Endothelial cell of umbilical vein (primary cell): Measurements from ENCODE around the gene ANKRD12. TPM values are rescaled to one million over a fixed set of nuclear protein-coding genes. Genes with fewer than 3 reads are reported as not detected.

Experiments
- BruUV-seq: library from RNA; stranded (reverse); fragments of 400-500 nt; replicated peaks from 2 replicates; lab custom pipeline; 2021; lab: Mats Ljungman, UMichigan
- CTCF ChIA-PET: fragments of 300-600, 350-600 bp; sonication (Branson Sonifier 250); formaldehyde crosslinking; loops from one replicate; lab custom pipeline; 2021; ENCODE audit warnings: antibody characterized with exemption, inconsistent platforms; lab: Charles Lee
- POLR2A ChIA-PET: fragments of 300-600, 350-600 bp; sonication (Branson Sonifier 250); formaldehyde crosslinking; loops from one replicate; lab custom pipeline; 2021; ENCODE audit warnings: antibody characterized with exemption, inconsistent platforms; lab: Charles Lee
- DNase-seq: peaks from one replicate; pipeline ENCODE4 v3.0.0-alpha.2; 2011; ENCODE audit warnings: low read depth, low spot score
- FAIRE-seq: peaks from 2 replicates; lab custom pipeline; 2011; peaks lifted over from hg19 to GRCh38; lab: Jason Lieb, UNC
- H2AFZ ChIP-seq: 2 replicates; pipeline ENCODE4 v1.6.0; 2012; ENCODE audit warnings: low read depth, low read length, control low read depth, inconsistent platforms
- H3K27ac ChIP-seq: 2 replicates; pipeline ENCODE4 v1.5.1; 2011; ENCODE audit warnings: low read depth, mild to moderate bottlenecking, control low read depth, low read length, moderate library complexity; ENCODE audit not compliant: insufficient read depth
- H3K27me3 ChIP-seq, 2 experiments: 2 replicates each; pipeline versions ENCODE4 v1.6.0 to v1.6.1; 2011; ENCODE audit warnings: low read length in 2 of 2, mixed read lengths in 1 of 2; ENCODE audit not compliant: control insufficient read depth in 2 of 2, insufficient read depth in 2 of 2
- H3K36me3 ChIP-seq, 2 experiments: 2 replicates in 1 of 2; 3 replicates in 1 of 2; pipeline ENCODE4 v1.5.1; 2011; ENCODE audit warnings: low read length in 2 of 2, mild to moderate bottlenecking in 1 of 2, moderate library complexity in 1 of 2; ENCODE audit not compliant: control insufficient read depth in 2 of 2, insufficient read depth in 2 of 2; ENCODE audit errors: extremely low read depth in 1 of 2
- H3K4me1 ChIP-seq: 3 replicates; pipeline ENCODE4 v1.5.1; 2011; ENCODE audit warnings: mild to moderate bottlenecking, low read length; ENCODE audit not compliant: control insufficient read depth, insufficient read depth; ENCODE audit errors: extremely low read depth
- H3K4me2 ChIP-seq: 2 replicates; pipeline ENCODE4 v1.6.1; 2011; ENCODE audit warnings: low read length, control low read depth, mixed read lengths; ENCODE audit not compliant: insufficient read depth
- H3K4me3 ChIP-seq, 3 experiments: fragments of 200-600 bp in 1 of 3; sonication (generic), shearing (Covaris generic) in 1 of 3; replicated peaks in 1 of 3; 2 replicates each; pipeline ENCODE4 v1.5.1; 2011 to 2016; ENCODE audit warnings: control low read depth in 3 of 3, low read length in 3 of 3, mild to moderate bottlenecking in 2 of 3, inconsistent platforms in 1 of 3, low read depth in 1 of 3, moderate library complexity in 1 of 3; ENCODE audit not compliant: insufficient read depth in 1 of 3
- H3K79me2 ChIP-seq: 2 replicates; pipeline ENCODE4 v1.6.0; 2012; ENCODE audit warnings: low read length, inconsistent platforms; ENCODE audit not compliant: control insufficient read depth, insufficient read depth
- H3K9ac ChIP-seq: replicated peaks from 2 replicates; pipeline ENCODE3; 2011; ENCODE audit warnings: low read length, control low read depth; ENCODE audit not compliant: insufficient read depth; ENCODE audit errors: extremely low read depth
- H3K9me1 ChIP-seq: replicated peaks from 3 replicates; pipeline ENCODE4 v1.6.0; 2011; ENCODE audit warnings: mild to moderate bottlenecking, low read length; ENCODE audit not compliant: control insufficient read depth, insufficient read depth; ENCODE audit errors: extremely low read depth
- H3K9me3 ChIP-seq: replicated peaks from 2 replicates; pipeline ENCODE4 v1.5.1; 2012; ENCODE audit warnings: low read length, inconsistent platforms; ENCODE audit not compliant: control insufficient read depth, insufficient read depth
- H4K20me1 ChIP-seq: replicated peaks from 2 replicates; pipeline ENCODE3; 2011; ENCODE audit warnings: mild to moderate bottlenecking, low read length; ENCODE audit not compliant: control insufficient read depth, insufficient read depth; ENCODE audit errors: extremely low read depth
- CTCF ChIP-seq, 2 donors: IDR thresholded peaks; 1 replicate in 1 of 2; 2 replicates in 1 of 2; pipeline ENCODE4 v1.5.1; 2011; ENCODE audit warnings: low read length in 2 of 2, mild to moderate bottlenecking in 2 of 2, moderate library complexity in 2 of 2, control low read depth in 1 of 2, inconsistent platforms in 1 of 2, low read depth in 1 of 2; ENCODE audit not compliant: insufficient read depth in 1 of 2; ENCODE audit errors: extremely low read depth in 1 of 2
- EZH2 ChIP-seq: IDR thresholded peaks from 2 replicates; pipeline ENCODE4 v1.6.1; 2012; ENCODE audit warnings: borderline replicate concordance, low read depth, mild to moderate bottlenecking, moderate library complexity, low read length, inconsistent platforms; ENCODE audit not compliant: severe bottlenecking
- FOS ChIP-seq: IDR thresholded peaks from 2 replicates; pipeline ENCODE4 v1.6.1; 2011; ENCODE audit warnings: mild to moderate bottlenecking, low read length, moderate library complexity, borderline replicate concordance; ENCODE audit not compliant: insufficient read depth
- GATA2 ChIP-seq: IDR thresholded peaks from 2 replicates; pipeline ENCODE4 v1.7.0; 2011; ENCODE audit warnings: low read depth, mild to moderate bottlenecking, moderate library complexity, mixed read lengths, low read length; ENCODE audit not compliant: insufficient read length, insufficient read depth
- JUN ChIP-seq: IDR thresholded peaks from 2 replicates; pipeline ENCODE4 v1.6.1; 2011; ENCODE audit warnings: borderline replicate concordance, low read depth; ENCODE audit not compliant: insufficient read length, insufficient read depth
- MAX ChIP-seq: IDR thresholded peaks from 2 replicates; pipeline ENCODE4 v1.6.1; 2011; ENCODE audit not compliant: insufficient read depth, insufficient read length
- MYC ChIP-seq: IDR thresholded peaks from one replicate; pipeline ENCODE4 v1.6.1; 2011; ENCODE audit warnings: mild to moderate bottlenecking, low read depth, low read length
- POLR2A ChIP-seq: IDR thresholded peaks from 2 replicates; pipeline ENCODE4 v1.6.1; 2012; ENCODE audit warnings: low read depth, mild to moderate bottlenecking, control low read depth, low read length
- POLR2AphosphoS5 ChIP-seq: IDR thresholded peaks from 2 replicates; pipeline ENCODE4 v1.6.1; 2012; ENCODE audit warnings: low read depth, mild to moderate bottlenecking, control low read depth, low read length, moderate library complexity; ENCODE audit not compliant: insufficient read depth
- dilution Hi-C: fragments of 300-500 bp; cut with MboI; formaldehyde crosslinking; loops from one replicate; pipeline ENCODE4 v1.15.0; 2019; ENCODE audit warnings: low sequenced_read_pairs; ENCODE audit not compliant: extremely low pct_ligation_motif_present
- intact Hi-C: fragments of 100-400 bp; cut with micrococcal nuclease; formaldehyde crosslinking; loops from one replicate; pipeline ENCODE4 v1.10.0; 2022
- polyA plus RNA-seq, 4 experiments: library from polyadenylated mRNA; depleted of rRNA in 3 of 4; stranded (reverse) in 3 of 4; unstranded in 1 of 4; fragments of >200 nt; gene quantifications; 2 replicates each; pipeline versions ENCODE4 v1.2.1 to v1.2.3, GENCODE V29; 2011 to 2012; ENCODE audit warnings: missing spikeins in 1 of 4
- total RNA-seq: library from RNA; stranded (reverse); gene quantifications from 2 replicates; pipeline ENCODE4 v1.2.3, GENCODE V29; 2021

ANKRD12 gene
- total and polyA plus RNA-seq, 2 donors (not counting 3 experiments of a cell fraction or from before 2014, with no cell fraction given): 1.5 to 25.4 TPM

- no peak for FAIRE-seq
- Histone ChIP-seq H3K27ac (no peak overlapping the region), H3K27me3 (no peaks in the 10 kb centered on the region), H3K9ac (no peak overlapping the region), H4K20me1 (no peaks in the 10 kb centered on the region), H3K79me2 (peaks cover 35% of the 10 kb centered on the region), H3K4me1 (no peaks in the 10 kb centered on the region), H2AFZ (no peak overlapping the region), H3K4me3 (no peak overlapping the region), H3K36me3 (peaks cover 12 to 46% of the 10 kb centered on the region in 2 experiments), H3K4me2 (no peak overlapping the region), H3K9me3 (no peaks in the 10 kb centered on the region), H3K9me1 (no peaks in the 10 kb centered on the region)
- intact Hi-C loops (no loop called here), dilution Hi-C loops (no loop called here)
- no peak for DNase-seq
- CTCF ChIA-PET: interaction anchor here (1.1 to 3.5 kb wide), 6 partner anchors 9 to 53 kb away, joined by 3 to 11 read pairs (median 4); no protein-coding TSS in a partner anchor
- POLR2A ChIA-PET: no interaction called here
- no peak for TF ChIP-seq FOS
- no peak for TF ChIP-seq CTCF (IDR thresholded peaks at IDR 0.05; ENCODE audit: extremely low read depth in 1 of 2, insufficient read depth in 1 of 2, low read depth in 1 of 2, low read length in 2 of 2)
- no peak for TF ChIP-seq JUN
- TF ChIP-seq POLR2AphosphoS5: no peak
- TF ChIP-seq MYC: no peak
- TF ChIP-seq MAX: no peak
- no peak for TF ChIP-seq EZH2
- no peak for TF ChIP-seq POLR2A
- TF ChIP-seq GATA2: no peak
- no TSS peak for BruUV-seq
These were observed 10.2 kb upstream of the ANKRD12 start for GRCh38 chr18:9126337-9126736.
